Upper lobe of left lung (tissue), 6 donors: ENCODE measurements around the gene LYZL6. TPM values are rescaled to one million over a fixed set of nuclear protein-coding genes. Genes with fewer than 3 reads are reported as not detected.
A peak's percentile ranks its signal among the peaks of the same experiment; 100 is the strongest.

Experiments used
- ATAC-seq, 2 donors: fragments of 200-7000 bp; cut with Tn5 transposase; one replicate each; pipeline ENCODE4 v1.9.1; 2022; ENCODE audit warnings: mild to moderate bottlenecking in 2 of 2, moderate library complexity in 2 of 2; ENCODE audit not compliant: low FRiP score in 2 of 2
- DNase-seq, 2 donors: peaks; one replicate each; pipeline ENCODE4 v3.0.0-alpha.2; 2019 to 2020
- H3K27ac ChIP-seq, 4 donors: fragments of 200-600 bp; sonication (generic); one replicate each; pipeline ENCODE4 v1.5.1; 2016 to 2019
- H3K27me3 ChIP-seq, 4 donors: fragments of 200-600 bp; sonication (generic); one replicate each; pipeline ENCODE4 v1.5.1; 2017 to 2019
- H3K36me3 ChIP-seq, 4 donors: fragments of 200-600 bp; sonication (generic); one replicate each; pipeline ENCODE4 v1.5.1; 2016 to 2019
- H3K4me1 ChIP-seq, 4 donors: fragments of 200-600 bp; sonication (generic); one replicate each; pipeline ENCODE4 v1.5.1; 2018 to 2019
- H3K4me3 ChIP-seq, 4 donors: fragments of 200-600 bp; sonication (generic); one replicate each; pipeline ENCODE4 v1.5.1; 2017 to 2019; ENCODE audit warnings: mild to moderate bottlenecking in 2 of 4, moderate library complexity in 1 of 4
- H3K9me3 ChIP-seq, 4 donors: fragments of 200-600 bp; sonication (generic); one replicate each; pipeline ENCODE4 v1.5.1; 2018 to 2019
- CTCF ChIP-seq, 6 experiments: fragments of 450-650 bp in 4 of 6; fragments of 200-600 bp in 2 of 6; sonication (generic) in 2 of 6; IDR thresholded peaks; one replicate each; pipeline ENCODE4 v1.5.1; 2016 to 2019; ENCODE audit warnings: antibody characterized with exemption in 6 of 6
- EP300 ChIP-seq, 4 donors: sonication (generic); formaldehyde crosslinking; IDR thresholded peaks; one replicate each; pipeline ENCODE4 v1.5.1; 2017; ENCODE audit warnings: antibody characterized with exemption in 4 of 4, control low read depth in 2 of 4
- POLR2A ChIP-seq, 4 donors: fragments of 450-650 bp; IDR thresholded peaks; one replicate each; pipeline ENCODE4 v1.5.1; 2016 to 2017; ENCODE audit warnings: antibody characterized with exemption in 4 of 4, mild to moderate bottlenecking in 2 of 4
- POLR2AphosphoS5 ChIP-seq, 2 donors: sonication (generic); formaldehyde crosslinking; IDR thresholded peaks; one replicate each; pipeline ENCODE4 v1.5.1; 2017; ENCODE audit warnings: antibody characterized with exemption in 2 of 2
- WGBS, 2 donors: methylation state at CpG; one replicate each; pipeline ENCODE4 v1.1.5; 2017 to 2018; 5-methylcytosine and 5-hydroxymethylcytosine counted together
- total RNA-seq, 6 donors: library from RNA; depleted of rRNA in 4 of 6; stranded (reverse); fragments of >200 nt in 4 of 6; gene quantifications; one replicate each; pipeline versions ENCODE4 v1.1.0 to v1.2.1, GENCODE V29; 2016 to 2021
- donor health status: DM: no; HTN: no; CAD: no; lungs with moderate emphysema.
- donor health status: DM: no; HTN: yes; CAD: no; lungs with severe emphysema.

The LYZL6 gene
- total RNA-seq, 6 donors from 2014 or later, result not detected

DNA sequence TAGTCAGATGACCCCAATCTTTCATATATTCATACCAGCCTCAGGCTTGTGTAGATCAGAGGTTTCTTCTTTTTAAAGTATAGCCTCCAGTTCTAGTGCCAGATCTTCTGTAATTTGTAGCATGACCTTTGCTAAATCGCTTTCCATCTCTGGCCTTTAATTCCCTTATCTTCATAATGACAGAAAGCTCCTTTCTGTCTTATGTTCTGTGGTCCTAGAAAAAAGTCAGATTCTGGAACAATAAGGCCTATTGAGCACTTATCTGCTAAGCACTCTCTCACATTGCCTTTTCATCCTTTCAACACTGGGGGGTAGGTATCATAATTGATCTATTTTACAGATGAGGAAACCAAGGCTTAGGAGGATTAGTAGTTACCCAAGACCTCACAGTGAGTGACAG lies 28.6 kb upstream of the LYZL6 start:
- Histone ChIP-seq H3K27me3 (no peaks in the 10 kb centered on the region), H3K27ac (peak overlapping the region in 2 of 4 donors; percentile 49 to 72)
- DNase-seq, result no peak

DNA sequence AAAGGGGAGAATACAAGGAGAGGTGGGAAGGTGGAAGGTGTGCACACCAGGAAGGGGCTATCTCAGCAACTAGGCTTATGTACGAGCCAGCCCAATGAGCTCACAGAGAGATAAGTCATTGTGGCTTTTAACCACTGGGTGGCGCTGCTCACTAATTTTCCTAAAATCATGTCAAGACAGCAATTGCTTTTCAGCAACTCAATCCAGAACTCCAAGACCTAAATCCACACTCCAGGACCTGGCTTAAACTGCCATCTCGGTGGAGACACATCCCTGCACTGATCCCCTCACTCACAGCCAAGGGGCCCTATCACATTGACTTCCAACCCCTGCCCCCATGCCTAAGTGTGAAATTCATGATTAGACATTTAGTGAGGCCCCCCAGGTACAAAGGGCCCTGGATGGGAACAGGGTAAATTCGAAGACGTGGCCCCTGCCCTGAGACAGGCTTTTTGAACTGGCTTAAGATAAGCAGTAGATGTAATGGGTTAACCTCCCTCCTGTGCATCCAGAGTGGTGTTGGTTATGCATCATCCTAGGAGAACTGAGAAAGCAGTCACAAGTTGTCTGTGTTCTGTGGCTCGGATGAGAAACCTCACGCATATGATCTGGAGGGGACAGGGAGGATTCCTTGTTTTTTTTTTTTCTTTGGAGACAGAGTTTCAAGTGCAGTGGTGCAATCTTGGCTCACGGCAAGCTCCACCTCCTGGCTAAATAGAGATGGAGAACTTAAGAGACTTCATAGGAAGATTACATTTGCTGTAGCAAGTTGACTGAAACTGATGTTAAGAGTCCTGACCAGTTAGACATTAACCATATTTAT lies 26.3 kb upstream of the LYZL6 start:
- no peaks in the 10 kb centered on the region for H3K36me3 ChIP-seq
- peak in 1 of 2 donors; percentile 75 for DNase-seq
- peak; percentile 68 to 84 for ATAC-seq
- no peak overlapping the region for H3K27ac ChIP-seq
- H3K9me3 ChIP-seq, result no peaks in the 10 kb centered on the region
- H3K4me3 ChIP-seq, result no peak overlapping the region
- WGBS, 2 donors, result 36 to 39% methylated on average over 8 of the region's 8 CpGs
- peaks cover 4 to 18% (median 5%) of the 10 kb centered on the region in 4 donors for H3K4me1 ChIP-seq
- no peaks in the 10 kb centered on the region for H3K27me3 ChIP-seq
- no peak for TF ChIP-seq POLR2A (IDR thresholded peaks at IDR 0.05)
- peak; percentile 72 to 90 (median 84) for TF ChIP-seq CTCF (IDR thresholded peaks at IDR 0.05)

More for the DNA sequence above, 28.6 kb upstream of the LYZL6 start:
- no peak for TF ChIP-seq EP300 (IDR thresholded peaks at IDR 0.05)
- TF ChIP-seq POLR2AphosphoS5 (IDR thresholded peaks at IDR 0.05), result no peak
- no peak for TF ChIP-seq CTCF (IDR thresholded peaks at IDR 0.05)
- TF ChIP-seq POLR2A (IDR thresholded peaks at IDR 0.05), result no peak
- no peaks in the 10 kb centered on the region for H3K36me3 ChIP-seq
- WGBS, 2 donors, result 93 to 94% methylated on average over 1 of the region's 1 CpG
- ATAC-seq, result no peak
- no peak overlapping the region for H3K4me3 ChIP-seq
- no peaks in the 10 kb centered on the region for H3K9me3 ChIP-seq
- H3K4me1 ChIP-seq, result peaks cover 4 to 18% (median 5%) of the 10 kb centered on the region in 4 donors

- H3K9me3 ChIP-seq, result no peaks in the 10 kb centered on the region
- DNase-seq, result no peak
- H3K4me1 ChIP-seq, result peaks cover 4 to 16% (median 4%) of the 10 kb centered on the region in 4 donors
- no peak overlapping the region for H3K27ac ChIP-seq
- 76 to 84% methylated on average over 10 of the region's 10 CpGs for WGBS, 2 donors
- no peak for ATAC-seq
- H3K4me3 ChIP-seq, result no peak overlapping the region
- no peaks in the 10 kb centered on the region for H3K27me3 ChIP-seq
- TF ChIP-seq EP300 (IDR thresholded peaks at IDR 0.05) (no peak), POLR2A (IDR thresholded peaks at IDR 0.05) (no peak), CTCF (IDR thresholded peaks at IDR 0.05) (no peak), POLR2AphosphoS5 (IDR thresholded peaks at IDR 0.05) (no peak)
- H3K36me3 ChIP-seq, result no peaks in the 10 kb centered on the region
Observed at GRCh38 chr17:35968520-35969054, 25.1 kb upstream of the LYZL6 start.

DNA sequence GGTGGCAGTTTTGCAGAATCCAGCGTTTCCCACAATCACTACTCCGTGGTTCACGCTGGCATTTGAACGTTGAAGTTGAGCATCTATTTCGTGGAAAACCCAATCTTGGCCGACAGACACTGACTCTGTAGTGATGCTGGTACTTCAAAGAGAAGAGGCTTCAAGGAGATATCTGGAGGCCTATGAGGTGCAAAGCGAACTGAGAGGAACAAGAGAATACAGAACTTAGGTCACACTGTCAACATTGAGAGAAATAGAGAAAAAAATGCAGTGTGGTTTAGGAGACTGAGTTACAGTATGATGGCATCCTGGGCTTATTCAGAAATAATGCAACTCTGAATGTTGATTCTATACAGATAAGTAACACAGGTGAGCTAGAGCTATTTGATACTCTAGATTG lies 21.8 kb upstream of the LYZL6 start:
- Histone ChIP-seq H3K9me3 (no peaks in the 10 kb centered on the region), H3K4me1 (peaks cover 0 to 5% (median 0%) of the 10 kb centered on the region in 4 donors), H3K36me3 (no peaks in the 10 kb centered on the region), H3K4me3 (no peak overlapping the region), H3K27ac (no peak overlapping the region), H3K27me3 (no peaks in the 10 kb centered on the region)
- DNase-seq (no peak), ATAC-seq (no peak)
- 89 to 91% methylated on average over 7 of the region's 7 CpGs for WGBS, 2 donors
- no peak for TF ChIP-seq POLR2A (IDR thresholded peaks at IDR 0.05)
- TF ChIP-seq POLR2AphosphoS5 (IDR thresholded peaks at IDR 0.05), result no peak
- TF ChIP-seq CTCF (IDR thresholded peaks at IDR 0.05), result no peak
- no peak for TF ChIP-seq EP300 (IDR thresholded peaks at IDR 0.05)
